ENCODE data around the gene CASD1. TPM values are rescaled to one million over a fixed set of nuclear protein-coding genes. Genes with fewer than 3 reads are reported as not detected.

CASD1 gene
- 14.6 and 15.9 TPM in 2 replicates for total RNA-seq

DNA sequence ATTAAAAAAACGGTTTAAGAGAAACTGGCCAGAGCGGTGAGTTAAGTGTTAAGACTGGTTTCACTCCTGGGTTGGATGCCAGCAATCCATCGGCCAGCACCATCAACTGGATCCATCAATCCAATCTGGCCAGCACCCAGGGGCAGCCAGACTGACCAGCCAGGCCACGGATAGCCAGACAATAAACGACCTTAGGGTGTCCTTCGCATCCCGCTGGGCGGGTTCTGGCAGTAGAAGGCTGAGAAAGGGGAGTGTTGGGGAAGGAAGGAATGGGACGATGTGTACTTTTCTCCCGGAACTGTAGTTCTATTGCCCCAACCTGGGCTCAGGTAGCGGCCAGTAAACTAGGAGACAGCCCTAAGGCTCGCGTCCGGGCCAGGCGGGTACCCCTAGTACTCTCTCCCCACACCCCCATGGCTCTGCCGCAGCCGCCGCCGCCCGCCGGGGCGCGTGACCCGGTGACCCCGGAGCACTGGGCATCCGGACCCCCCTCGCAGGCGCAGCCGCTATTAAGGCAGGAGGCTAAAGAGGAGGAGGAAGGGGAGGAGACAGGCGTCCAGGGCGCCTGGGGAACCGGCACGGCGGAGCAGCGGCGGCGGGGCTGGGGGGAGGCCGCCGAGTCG lies at the start of gene CASD1:
Gene CASD1 (plus strand): TSS at position 546 of the 623 bp plus-strand sequence. CDS start 276 bp downstream, outside the sequence.
- intact Hi-C loops (cut with micrococcal nuclease): loop anchor here (10.0 kb wide), 1 partner anchor 995 kb away; no protein-coding TSS in a partner anchor

DNA sequence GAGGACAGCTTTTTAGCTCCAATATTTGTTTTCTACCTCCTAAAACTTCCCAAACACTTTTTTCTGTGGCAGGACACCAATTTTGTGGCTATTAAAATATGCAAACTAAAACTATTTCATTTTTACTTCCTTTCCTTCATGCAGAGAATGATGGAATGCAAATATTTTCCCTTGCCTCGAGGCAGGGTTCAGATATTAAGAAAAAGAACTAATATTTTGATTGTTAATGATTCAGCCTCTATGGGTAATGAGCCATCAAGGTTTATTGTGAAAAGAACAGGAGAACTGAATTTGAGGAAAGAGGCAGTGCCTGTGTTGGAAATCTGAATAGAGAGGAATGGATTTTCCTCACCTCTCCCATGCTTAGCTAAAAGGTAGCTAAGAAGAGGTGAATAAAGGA lies 43.1 kb upstream of the CASD1 start:
- intact Hi-C loops (cut with micrococcal nuclease): no loop called here

DNA sequence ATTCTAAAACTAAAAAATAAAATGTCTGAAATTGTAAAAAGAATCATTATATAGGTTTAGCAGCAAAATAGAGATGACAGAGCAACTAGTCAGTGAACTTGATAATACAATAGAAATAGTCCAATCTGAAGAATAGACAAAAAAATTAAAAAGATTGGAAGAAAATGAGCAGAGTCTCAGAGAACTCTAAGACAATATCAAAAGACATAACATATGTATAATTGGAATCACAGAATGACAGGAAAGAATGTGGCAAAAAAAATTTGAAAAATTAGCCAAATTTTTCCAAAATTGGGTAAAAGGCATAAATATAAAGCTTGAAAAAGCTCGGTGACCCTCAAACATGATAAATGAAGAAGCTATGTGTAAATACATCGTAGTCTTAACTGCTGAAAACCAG lies 38.0 kb upstream of the CASD1 start:
- intact Hi-C loops (cut with micrococcal nuclease): no loop called here

DNA sequence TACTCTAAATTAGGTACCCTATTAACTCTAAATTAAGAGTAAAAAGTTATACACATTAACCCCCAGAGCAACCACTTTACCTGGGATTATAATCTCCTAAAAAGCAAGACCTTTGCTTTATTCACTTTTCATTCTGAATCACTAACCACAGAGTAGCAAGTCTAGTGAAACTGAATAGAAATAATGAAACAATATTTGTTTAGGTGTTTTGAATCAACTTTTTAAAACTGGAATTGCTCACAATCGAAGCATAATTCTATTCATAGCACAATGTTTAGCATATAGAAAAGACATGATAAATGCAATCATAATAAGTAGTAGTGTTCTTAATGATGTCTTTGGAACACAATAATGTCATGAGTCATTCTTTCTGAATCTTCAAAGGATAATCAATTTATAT lies 37.0 kb upstream of the CASD1 start:
- intact Hi-C loops (cut with micrococcal nuclease): no loop called here

DNA sequence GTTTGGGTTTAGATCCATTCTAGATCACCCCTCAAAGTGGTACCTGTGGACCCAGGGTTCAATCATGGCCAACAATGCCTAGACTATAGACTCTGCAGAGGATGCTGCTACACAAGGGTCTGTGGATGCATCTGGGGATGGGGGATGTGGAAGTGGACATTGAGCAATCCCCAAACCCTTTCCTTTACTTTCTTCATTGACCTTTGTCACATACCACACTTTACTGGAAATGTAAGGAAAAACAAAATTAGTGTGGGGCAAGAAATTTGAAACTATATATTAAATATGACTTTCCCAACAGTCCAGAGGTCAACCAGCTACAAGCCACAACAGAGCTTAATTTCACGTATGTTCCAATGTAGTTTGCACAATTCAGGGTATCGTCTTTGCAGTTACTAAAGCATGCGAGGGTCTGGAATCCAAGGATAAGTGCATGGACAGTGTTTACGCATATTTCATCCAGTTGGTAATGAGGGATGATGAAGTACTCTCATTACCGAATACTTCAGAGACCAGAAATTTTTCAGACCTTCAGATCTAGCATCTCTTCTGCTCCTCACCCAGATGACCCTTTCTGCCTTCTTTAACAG lies 33.3 kb upstream of the CASD1 start:
- intact Hi-C loops (cut with micrococcal nuclease): no loop called here

DNA sequence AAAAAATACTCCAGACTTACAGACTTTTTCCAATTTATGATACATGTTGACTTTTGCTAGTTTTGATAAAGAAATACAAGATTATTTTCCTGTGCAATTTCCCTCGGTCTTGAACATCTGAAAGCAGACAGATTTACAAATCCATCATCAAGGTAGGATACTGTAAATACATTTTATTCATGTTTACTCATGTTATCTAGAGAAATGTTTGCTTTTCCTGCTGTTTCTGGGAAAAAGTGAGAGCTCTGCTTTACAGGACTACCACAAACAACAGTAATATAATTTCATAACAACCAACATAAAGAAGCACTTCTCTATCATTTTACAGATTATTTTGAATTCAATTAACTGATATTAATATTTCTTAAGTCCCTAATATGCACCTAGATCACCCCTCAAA lies 31.7 kb upstream of the CASD1 start:
- intact Hi-C loops (cut with micrococcal nuclease): no loop called here

DNA sequence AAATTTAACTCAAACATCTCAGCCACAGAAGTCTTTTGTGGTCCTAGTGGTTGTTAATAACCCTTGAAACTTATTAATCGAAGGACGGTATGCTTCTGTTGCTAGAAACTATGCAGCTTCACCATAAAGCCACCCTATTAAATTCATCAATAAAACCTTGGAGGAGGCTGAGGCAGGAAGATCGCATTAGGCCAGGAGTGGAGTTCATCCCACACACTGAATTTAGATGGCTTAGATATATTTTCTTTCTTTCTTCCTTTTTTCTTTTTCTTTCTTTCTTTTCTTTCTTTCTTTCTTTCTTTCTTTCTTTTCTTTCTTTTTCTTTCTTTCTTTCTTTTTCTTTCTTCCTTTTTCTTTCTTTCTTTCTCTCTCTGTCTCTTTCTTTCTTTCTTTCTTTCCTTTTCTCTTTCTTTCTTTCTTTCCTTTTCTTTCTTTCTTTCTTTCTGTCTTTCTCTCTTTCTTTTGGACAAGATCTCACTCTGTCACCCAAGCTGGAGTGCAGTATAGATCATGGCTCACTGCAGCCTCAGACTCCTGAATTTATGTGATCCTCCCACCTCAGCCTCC lies 30.9 kb upstream of the CASD1 start:
- intact Hi-C loops (cut with micrococcal nuclease): no loop called here

DNA sequence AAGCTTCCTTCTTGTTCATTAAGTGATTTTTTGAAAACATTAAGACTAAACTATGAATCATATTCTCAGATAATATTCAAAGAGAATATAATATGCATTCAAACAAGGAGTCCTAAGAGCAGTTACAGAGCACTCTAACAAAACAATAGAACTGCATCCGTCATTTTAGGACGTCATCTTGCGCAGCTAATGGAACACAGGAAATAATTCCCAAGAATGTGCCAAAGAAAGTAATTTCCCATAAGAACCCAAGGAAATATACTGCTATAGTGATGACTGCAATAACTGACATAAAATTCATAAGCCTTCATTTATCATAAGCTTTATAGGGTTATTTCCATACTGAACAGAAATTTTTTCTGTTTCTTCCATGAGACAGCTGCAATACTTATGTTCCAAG lies 28.3 kb upstream of the CASD1 start:
- intact Hi-C loops (cut with micrococcal nuclease): no loop called here

DNA sequence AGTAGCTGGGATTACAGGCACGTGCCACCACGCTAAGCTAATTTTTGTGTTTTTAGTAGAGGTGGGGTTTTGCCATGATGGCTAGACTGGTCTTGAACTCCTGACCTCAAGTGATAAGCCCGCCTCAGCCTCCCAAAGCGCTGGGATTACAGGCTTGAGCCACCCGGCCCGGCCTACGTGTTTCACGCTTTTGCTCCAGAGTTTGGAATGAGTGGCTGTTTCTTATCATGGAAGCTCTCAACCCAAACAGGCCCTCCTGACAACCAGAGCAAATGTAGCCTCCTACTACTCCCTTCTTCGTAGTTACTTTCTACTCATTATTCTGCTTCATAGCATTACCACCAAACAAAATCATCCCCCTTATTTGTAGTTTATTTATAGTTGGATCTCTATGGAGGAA lies 26.8 kb upstream of the CASD1 start:
- intact Hi-C loops (cut with micrococcal nuclease): no loop called here

DNA sequence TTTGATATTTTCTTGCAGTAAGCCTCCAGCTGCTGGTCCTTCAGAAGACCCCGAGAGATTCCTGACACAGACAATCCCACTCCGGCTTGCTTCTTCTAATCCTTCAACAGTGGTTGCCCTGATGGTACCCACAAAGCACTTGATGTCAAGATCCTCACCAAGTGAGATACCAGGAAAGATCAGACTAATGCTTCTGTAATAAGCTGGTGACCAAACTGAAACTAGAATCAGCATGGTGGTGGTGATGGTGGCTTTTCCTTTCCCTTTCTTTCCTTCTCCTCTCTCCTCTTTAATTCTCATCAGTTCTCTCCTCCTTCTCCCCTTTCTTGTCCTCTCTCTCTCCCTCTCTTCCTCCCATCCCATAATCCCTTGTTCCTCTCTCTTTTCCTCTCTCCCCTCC lies 25.8 kb upstream of the CASD1 start:
- intact Hi-C loops (cut with micrococcal nuclease): no loop called here

DNA sequence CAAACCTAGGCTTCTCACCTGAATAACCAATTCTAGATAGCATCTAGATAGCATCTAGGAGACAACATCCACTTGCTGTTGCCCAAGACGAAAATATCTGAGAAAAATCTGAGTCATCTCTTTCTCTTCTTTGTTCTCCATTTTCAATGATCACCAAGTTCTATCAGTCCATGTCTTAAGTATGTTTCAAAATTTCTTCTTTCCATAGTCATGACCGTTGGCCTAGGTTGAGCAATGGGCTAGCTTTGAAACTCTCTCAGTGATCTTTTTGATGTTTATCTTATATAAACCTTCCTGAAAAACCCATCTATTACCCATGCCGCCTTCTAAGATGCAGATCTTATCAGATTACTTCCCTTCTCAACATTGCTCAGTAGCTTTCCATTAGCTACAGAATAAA lies 23.4 kb upstream of the CASD1 start:
- intact Hi-C loops (cut with micrococcal nuclease): no loop called here

DNA sequence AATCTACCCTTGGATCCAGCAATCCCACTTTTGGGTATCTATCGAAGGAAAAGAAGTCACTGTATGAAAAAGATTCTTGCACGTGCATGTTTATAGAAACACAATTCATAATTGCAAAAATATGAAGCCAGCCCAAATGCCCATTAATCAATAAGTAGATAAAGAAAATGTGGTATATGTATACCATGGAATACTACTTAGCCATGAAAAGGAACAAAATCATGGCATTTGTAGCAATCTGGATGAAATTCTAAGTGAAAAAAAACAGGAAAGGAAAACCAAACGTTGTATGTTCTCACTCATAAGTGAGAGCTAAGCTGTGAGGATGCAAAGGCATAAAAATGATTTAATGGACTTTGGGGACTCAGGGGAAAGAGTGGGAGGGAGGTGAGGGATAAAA lies 18.2 kb upstream of the CASD1 start:
- intact Hi-C loops (cut with micrococcal nuclease): no loop called here

DNA sequence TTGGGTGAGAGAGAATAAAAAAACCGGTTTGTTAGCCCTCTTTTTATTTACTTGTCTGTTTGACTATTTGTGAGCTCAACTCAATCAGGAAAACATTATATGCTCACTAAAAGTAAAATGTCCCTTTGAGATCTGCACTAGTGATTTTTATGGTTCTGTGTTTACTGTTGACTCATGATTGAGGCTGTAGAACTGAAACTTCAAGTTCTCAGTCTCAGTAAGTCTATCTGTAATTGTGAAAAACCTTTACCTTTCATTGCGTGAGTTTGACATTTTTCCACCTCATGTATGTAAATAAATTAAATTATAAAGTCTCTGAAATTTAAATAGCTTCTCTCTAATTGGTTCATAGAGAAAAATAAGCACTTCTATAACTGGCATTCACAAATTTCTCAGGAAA lies 17.0 kb upstream of the CASD1 start:
- intact Hi-C loops (cut with micrococcal nuclease): no loop called here

DNA sequence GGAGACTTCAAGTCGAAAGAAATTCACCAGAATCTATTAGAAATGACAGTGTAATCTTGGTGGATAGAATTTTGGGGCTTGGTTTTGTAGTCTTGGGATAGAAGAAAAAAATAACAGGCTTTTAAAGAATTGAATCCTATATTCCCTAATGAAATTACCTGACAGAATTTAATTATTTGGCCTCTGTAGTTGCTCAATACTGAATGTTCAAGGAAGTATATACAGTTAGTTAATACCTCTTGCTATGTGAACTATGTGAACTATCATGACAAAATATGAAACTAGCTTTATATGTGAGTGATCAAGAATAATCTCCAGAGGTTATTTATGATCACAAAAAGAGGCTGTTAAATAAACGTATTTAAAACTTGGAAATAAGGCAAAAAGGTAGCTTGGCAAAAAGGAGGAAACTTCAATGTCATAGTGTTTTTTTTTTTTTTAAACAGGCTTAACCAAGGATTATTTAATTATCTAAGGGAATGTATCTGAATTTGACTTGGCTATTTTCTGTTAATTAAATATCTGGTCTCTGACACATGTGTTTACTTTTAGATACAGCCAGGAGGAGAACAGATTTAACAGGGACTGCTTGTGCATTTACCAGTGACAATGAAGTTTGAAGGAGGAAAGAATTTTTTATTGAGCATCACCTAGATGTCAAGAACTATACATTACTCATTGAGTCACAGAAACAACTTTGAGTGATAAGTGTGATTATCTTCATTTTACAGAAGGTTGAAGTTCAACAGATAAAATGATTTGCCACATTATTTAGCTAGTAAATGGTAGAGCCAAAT lies 11.5 kb upstream of the CASD1 start:
- intact Hi-C loops (cut with micrococcal nuclease): no loop called here

DNA sequence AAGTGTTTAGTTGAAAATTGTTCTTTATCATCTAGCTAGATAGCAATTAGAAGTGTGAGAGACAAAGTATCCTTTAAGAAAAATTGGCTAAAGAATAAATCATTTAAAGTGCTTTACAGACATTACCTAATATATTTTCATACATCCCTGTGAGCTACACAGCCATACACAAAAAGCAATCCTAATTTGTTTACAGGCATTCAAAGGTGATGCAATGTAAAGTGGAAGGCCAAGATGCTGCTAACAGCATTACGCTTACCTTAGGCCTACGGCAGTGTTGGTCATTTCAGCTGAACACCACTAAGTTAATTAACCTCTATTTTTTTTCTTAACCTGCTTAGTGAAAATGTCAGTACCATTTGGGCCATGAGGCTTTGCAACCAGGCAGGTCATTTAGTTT lies 10.7 kb upstream of the CASD1 start:
- intact Hi-C loops (cut with micrococcal nuclease): no loop called here

DNA sequence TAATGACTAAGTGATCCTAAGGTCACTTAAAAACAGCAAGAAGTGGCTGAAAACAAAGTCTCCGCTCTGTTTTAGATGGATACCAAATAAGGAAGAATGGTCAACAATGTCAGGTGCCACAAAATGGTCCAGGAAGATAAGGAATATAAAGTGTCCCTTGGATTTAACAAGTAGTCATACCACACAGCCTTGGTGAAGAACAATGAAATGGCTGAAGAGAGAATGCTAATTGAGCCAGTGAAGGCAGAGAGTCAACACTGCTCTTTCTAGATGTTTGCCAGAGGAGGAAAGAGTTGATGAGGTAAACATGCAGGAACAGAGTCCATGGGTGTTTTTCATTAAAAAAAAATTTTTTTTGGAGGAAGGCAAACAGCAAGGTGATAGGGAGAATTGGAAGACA lies 2.1 kb upstream of the CASD1 start:
- intact Hi-C loops (cut with micrococcal nuclease): loop anchor here (10.0 kb wide), 1 partner anchor 997 kb away; no protein-coding TSS in a partner anchor

DNA sequence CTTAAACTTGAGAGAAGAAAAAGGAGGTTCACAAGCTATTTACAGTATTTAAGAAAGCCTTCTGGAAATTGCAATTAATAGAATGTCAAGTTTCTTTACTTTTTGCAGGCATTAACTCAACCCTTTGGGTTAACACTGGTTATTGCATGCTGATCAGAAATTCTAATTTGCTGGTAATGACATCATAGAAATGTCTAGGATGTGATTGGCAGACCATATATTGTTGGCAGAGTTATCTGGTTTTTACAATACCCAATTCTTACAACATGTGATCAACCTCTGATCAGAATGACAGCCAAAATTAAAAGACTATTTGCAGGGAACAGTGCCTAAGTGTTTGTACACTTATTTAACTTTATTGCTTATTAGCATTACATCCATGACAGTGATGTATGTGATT lies 1.6 kb upstream of the CASD1 start:
- intact Hi-C loops (cut with micrococcal nuclease): loop anchor here (10.0 kb wide), 1 partner anchor 997 kb away; no protein-coding TSS in a partner anchor

DNA sequence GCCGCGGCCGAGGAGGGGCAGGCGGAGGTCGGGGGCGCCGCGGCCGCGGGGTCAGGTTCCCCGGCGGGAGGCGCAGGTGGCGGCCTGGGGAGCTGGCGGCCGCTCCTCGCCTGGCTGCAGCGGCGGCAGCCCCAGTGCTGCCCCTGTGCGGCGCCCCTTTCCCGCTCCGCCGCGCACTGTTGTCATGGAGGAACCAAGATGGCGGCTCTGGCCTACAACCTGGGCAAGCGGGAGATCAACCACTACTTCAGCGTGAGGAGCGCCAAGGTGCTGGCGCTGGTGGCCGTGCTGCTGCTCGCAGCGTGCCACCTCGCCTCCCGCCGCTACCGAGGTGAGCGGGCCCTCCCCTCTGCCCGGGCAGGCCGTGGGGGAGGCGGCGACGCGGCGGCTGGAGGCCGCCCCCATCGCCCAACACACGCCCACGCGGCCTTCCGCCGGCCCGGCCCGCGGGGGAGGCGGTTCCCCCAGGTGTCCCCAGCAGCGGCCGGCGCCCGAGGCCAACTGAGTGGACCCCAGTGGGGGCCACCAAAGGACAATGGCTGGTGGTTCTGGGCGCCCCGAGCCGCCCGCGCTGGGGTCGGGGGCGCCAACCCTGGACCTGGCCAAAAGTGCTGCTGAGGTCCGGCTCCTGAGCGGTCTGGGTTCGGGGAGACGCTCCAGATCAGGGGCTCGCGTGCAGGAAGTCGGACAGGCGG lies 425 bp downstream of the CASD1 start:
- intact Hi-C loops (cut with micrococcal nuclease): loop anchor here (1.0 to 10.0 kb wide), 7 partner anchors 115 to 1981 kb away; partner anchors contain the start of genes BET1, COL1A2, PEX1 and RBM48

DNA sequence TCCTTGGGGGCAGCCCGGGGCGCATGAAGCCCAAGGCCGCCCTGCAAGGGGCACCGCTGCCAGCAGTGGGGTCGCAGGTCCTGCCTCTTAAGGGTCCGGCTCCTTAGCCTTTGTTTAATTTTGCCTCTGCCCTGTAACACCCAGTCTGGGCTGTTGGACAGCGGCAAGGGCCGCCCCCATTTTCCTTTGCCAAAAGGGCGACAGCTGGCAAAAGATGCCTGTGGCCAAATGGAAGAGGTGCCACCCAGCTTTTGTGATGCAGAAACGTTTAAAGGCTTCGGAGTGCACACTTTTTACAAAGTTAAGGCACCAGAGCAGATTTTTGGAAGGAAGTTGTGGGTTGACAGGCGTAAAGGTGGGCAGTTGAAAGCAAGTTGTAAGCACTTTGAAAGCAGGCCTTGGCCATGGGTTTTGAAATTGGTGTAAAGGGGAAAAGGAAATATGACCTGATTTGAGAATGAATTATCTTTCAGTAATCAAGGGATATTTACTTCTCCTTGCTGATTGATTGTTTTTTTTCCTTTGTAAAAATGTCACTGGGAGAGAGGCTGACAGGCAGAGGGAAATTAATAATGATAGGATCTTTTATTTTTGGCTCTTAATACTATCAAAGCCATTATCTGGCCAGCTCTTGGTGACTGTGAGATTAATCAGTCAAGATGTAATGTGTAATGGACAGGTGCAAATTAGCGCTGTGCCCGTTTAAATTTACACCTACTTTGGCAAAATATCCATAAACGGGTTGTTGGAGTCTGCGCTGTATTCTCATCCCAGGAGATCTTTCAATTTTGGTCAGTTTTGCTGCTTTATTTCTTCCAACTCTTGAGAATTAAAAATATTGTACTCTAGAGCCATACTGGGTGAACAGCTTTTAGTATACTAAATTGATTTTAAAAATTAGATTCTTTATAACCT lies 1.2 kb downstream of the CASD1 start:
- intact Hi-C loops (cut with micrococcal nuclease): loop anchor here (1.0 to 2.0 kb wide), 6 partner anchors 116 to 1982 kb away; partner anchors contain the start of genes BET1, COL1A2, PEX1 and RBM48

DNA sequence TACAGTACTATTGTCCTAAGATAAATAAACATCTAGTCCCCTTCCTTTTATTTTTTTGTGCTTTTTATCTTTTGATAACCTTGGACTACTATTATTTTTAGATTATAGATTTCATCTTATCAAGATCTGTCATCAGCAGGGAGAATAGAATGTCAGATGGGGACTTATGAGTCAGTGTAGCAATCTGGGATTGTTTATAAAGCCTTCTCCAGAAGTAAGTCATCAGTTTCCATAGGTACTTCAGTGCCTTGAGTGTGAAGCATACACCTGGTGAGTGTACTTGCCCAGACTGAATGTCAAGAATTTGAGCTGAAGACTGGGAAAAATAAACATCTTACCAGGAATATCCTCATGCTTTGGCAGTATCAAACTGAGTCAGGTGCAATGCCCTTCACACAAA lies 2.1 kb downstream of the CASD1 start:
- intact Hi-C loops (cut with micrococcal nuclease): loop anchor here (2.0 kb wide), 3 partner anchors 117 to 1983 kb away; partner anchors contain the start of genes COL1A2, PEX1 and RBM48

Data from T-helper 1 cell treated with Interleukin-12 subunit alpha and Interleukin-12 subunit beta and Interleukin-4 antibody, amounts not matched to agents 30 ng/mL and 1 ng/mL, for 36 hours (primary cell).